Left renal cortex interstitium (tissue), 4 donors: ENCODE results near the gene EMC6. TPM values are rescaled to one million over a fixed set of nuclear protein-coding genes. Genes with fewer than 3 reads are reported as not detected.

Source experiments
- DNase-seq, 4 donors: peaks; one replicate each; pipeline ENCODE4 v3.0.0-alpha.2; 2013; ENCODE audit warnings: low read depth in 4 of 4, low spot score in 2 of 4, missing footprints in 1 of 4
- polyA plus RNA-seq, 4 donors: library from polyadenylated mRNA; unstranded; fragments of 120-200 nt; gene quantifications; one replicate each; pipeline ENCODE4 v1.2.1, GENCODE V29; 2013; ENCODE audit not compliant: insufficient read length in 4 of 4

Gene EMC6
- polyA plus RNA-seq, 4 donors = 24.3 to 42.5 (median 33.2) TPM

- DNase-seq = no peak
These were observed 12.8 kb upstream of the EMC6 start for GRCh38 chr17:3655766-3656165.

GRCh38 chr17:3656353-3656752 is 12.3 kb upstream of the EMC6 start:
- DNase-seq = no peak

- DNase-seq = no peak
These were observed 11.6 kb upstream of the EMC6 start for GRCh38 chr17:3656755-3657587.

GRCh38 chr17:3657588-3657869 is 11.1 kb upstream of the EMC6 start:
- DNase-seq = no peak

- no peak for DNase-seq
These were observed 10.5 kb upstream of the EMC6 start for GRCh38 chr17:3657874-3658783.

GRCh38 chr17:3658784-3659449 is 9.7 kb upstream of the EMC6 start:
- no peak for DNase-seq

GRCh38 chr17:3659541-3660111 is 9.0 kb upstream of the EMC6 start:
- DNase-seq = no peak

- DNase-seq = no peak
These were observed 8.2 kb upstream of the EMC6 start for GRCh38 chr17:3660311-3660891.

- DNase-seq = no peak
These were observed 5.3 kb upstream of the EMC6 start for GRCh38 chr17:3663102-3664011.

GRCh38 chr17:3665834-3666233 is 2.8 kb upstream of the EMC6 start:
- DNase-seq = no peak

- DNase-seq = no peak
These were observed 2.1 kb upstream of the EMC6 start for GRCh38 chr17:3666516-3666915.

- DNase-seq = peak in 3 of 4 donors; percentile 61 to 76 (median 67)
These were observed 990 bp upstream of the EMC6 start for GRCh38 chr17:3667366-3668278.

GRCh38 chr17:3669085-3669347 is 404 bp downstream of the EMC6 start:
- DNase-seq = no peak

GRCh38 chr17:3669548-3669947 is 936 bp downstream of the EMC6 start:
- DNase-seq = no peak

- DNase-seq = no peak
These were observed 4.0 kb downstream of the EMC6 start for GRCh38 chr17:3672571-3672970.

- DNase-seq = no peak
These were observed 7.3 kb downstream of the EMC6 start for GRCh38 chr17:3675886-3676285.

- no peak for DNase-seq
These were observed 9.6 kb downstream of the EMC6 start for GRCh38 chr17:3678095-3678820.
